Measurements from ENCODE around the gene HOXD13.

HOXD13 gene

DNA sequence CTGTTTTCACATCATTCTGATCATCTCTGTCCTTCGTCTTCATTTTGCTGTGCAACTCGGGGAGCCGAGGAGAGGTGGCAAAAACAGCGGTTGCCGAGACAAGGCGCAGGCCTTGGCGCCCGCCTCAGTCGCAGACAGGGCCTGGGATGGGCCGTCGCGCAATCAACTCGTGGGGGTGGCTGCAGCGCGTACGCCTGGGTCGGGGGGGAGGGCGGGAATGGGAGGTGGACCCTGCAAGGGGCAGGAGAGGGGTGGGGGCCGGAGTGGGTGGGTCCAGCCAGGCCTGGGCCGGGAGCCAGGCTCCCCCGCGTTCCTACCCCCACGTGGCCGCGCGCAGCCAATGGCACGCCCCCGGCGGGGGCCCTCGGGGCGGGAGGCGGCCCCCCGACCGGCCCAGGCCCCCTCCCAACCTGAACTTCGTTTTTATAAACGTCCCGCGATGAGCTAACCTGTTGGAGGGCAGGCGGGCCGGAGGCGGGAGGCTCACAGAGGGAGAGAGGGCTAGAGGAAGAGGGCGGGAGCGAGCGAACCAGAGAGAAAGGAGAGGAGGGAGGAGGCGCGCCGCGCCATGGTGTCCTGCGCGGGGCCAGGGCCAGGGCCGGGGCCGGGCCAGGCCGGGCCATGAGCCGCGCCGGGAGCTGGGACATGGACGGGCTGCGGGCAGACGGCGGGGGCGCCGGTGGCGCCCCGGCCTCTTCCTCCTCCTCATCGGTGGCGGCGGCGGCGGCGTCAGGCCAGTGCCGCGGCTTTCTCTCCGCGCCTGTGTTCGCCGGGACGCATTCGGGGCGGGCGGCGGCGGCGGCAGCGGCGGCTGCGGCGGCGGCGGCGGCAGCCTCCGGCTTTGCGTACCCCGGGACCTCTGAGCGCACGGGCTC, at the start of gene HOXD13:
Gene HOXD13 (plus strand): TSS at position 452 of the 875 bp plus-strand sequence. CDS start 170 bp downstream, at position 622.
- DNase-seq: no peak

DNA sequence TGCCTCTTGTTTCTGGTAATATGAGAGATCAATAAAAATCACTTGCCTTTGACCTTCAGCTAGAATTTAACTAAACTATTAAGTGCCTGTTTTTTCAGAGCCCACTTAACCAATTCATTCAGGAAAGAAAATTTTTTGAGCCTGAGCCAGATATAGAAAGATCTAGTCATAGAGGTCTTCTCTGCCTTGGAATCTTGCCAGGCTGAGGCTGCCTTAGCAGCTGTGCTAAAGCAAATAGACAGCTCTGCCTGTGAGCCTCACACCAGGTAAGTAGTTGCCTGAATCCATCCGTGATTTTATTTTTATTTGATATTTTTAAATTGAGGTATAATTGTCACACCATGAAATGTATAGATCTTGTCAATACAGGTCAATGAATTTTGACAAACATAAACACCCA, 36.1 kb upstream of the HOXD13 start:
- DNase-seq: no peak

GRCh38 chr2:176063958-176064357, 28.6 kb upstream of the HOXD13 start:
- DNase-seq: peak; percentile 11

DNA sequence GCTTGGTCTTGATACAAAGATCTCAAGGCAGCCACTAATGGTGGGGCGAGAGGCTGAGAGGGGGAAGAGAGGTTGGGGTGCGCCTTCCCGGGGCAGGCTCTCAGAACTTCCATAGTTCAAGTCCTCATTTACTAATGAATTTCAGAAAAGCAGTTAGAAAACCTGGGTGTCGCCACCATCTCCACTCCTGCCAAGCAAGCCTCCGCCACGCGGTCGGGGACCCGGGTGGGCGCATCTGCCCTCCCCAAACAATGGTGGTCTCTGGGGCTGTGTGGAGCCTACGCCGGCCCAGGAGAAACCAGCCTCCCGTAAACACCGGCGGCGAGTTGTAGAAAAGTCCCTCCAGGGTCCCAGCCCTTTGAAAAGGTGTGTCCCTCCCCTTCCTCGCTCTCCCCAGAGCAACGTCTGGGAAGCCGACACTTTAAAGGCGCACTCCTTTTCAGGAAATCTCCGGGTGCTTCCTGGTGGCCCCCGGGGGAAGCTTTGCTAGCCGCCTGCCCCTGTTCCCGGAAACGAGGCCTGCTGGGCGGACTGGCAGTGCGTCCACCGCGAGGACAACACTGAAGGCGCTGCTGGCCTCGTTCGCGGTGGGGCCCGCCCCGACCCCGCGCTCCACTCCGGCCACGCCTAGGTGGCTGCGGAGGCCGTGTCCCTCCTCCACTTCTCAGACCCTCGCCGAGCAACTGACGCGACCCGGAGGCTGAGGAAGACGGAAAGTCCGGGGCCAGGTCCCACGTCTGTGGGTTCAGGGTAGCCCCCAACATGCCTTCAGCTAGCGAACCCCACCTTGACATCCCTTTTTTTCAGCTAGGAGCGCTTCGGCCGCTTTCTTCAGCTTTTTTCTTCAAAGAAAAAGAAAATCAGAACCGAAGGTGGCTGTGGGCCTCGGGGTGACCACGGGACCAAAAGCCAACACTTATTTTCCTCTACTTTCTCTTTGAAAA, 25.6 kb upstream of the HOXD13 start:
- no peak for DNase-seq

DNA sequence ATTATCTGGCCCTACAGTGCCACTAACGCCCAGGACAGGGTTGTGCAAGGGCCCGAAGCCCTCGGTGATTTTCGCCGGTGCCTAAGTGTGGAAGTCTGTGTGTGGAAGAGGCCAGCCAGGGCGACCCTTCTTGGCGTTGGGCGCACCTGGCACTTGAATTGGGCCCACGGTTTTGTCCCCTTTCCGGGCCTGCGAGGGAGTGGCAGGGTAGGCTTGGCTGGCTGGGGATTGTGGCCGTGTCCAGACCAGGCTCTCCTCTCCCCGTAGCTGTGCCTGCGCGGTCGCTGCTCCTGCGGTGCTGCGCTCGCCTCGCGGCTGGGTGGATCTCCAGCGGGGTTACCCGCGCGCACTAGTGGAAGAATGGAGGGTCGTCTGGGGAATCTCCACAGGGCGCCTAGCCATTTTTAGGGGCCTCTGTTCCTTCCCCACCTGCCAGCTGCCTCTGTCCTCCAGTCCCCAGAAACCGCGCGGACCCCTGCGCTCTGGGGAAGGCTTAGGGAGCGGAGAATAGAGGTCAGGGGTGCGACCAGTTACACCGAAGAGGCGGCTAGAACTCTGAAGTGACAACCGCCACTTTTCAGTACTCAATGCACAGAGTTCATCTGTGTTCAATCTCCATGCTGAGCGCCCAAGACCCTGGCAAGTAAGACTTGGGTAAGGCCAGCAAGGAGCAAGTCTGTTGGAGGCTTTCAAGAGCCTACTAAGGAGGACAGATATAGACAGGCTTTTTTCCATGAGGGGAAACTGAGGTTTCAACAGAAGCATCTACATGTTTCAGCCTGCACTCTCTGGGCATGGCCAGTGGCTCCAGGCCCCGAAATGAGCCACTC, 24.7 kb upstream of the HOXD13 start:
- no peak for DNase-seq

DNA sequence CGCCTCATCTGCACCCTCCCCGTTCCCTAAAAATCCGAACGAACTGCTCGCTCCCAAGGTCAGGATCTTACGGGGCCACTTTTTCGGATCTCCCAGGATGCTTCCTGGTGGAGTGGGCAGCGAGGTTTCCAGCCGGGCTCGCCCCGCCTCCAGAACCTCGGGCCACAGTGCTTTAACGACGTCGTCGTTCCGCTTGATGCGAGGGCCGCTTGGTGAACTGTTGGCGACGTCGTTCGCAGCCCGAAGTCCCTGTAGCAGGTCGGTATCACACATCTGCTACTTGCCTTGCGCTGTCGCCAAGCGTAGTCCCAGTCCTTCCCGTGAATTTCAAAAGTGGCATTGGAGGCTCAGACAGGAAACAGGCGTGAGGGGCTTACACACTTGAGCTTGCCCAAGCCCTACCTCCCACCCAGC, 24.1 kb upstream of the HOXD13 start:
- DNase-seq: no peak

DNA sequence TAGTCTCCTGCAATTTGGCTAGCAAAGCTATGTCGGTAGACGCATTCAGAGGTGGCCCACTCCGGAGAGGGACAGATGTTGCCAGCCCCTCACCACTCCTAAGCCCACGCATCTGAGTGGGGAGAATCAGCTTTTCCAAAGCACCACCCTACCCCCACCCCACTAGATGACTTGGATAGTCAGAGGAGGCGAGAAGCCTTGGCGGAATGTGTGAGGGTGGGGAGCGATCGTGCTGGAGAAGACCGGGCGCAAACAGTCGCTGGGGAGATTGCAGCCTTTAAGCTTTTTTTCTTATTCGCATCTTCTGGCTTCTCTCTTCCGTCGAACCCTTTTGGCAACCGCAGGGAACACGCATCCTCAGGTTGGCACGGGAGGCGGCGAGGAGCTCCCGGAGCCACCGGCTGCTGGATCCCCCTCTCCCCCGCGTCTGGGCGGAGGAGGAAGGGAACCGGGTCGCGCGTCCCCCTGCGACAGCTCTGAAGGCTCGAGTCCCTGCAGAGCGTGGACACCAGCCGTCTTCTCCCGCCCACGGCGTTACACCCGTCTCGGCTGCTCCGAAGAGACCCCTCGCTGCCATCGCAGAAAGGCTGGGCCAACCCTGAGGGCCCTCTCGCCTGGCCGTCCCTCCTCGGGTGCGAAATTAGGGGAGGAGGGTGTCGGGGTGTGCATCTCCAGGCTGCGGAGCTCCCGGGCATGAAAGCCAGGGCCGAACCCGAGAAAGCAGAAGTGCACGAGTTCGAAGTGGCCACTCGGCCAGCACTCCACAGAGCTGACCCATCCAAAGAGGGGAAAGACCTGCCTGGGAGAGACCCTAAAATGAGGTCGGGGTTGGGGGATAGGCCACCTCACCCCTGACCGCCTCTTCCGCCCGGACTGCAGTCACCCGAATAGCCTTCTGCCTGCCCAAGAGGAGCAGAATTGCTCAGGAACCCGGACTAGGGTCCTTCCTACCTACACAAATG, 20.9 kb upstream of the HOXD13 start:
- DNase-seq: no peak

DNA sequence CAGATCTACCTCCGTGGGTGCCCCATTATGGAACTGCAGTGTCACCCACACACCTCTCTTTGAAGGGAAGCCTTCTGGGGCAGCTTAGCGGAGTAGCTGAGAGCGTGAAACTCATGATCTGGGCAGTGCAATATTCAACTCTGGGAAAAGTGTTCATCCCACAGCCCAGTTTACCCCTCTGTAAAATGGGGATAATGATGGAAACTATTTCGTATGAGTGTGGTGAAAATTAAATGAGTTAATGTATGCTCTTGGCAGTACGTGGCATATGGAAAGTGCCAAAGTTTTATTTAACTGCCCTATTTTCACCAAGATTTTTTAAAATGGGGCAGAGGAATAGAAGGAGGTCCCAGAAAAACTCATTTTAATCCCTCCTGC, 20.2 kb upstream of the HOXD13 start:
- no peak for DNase-seq

- DNase-seq: no peak
Measured at GRCh38 chr2:176072951-176073904, 19.3 kb upstream of the HOXD13 start.

DNA sequence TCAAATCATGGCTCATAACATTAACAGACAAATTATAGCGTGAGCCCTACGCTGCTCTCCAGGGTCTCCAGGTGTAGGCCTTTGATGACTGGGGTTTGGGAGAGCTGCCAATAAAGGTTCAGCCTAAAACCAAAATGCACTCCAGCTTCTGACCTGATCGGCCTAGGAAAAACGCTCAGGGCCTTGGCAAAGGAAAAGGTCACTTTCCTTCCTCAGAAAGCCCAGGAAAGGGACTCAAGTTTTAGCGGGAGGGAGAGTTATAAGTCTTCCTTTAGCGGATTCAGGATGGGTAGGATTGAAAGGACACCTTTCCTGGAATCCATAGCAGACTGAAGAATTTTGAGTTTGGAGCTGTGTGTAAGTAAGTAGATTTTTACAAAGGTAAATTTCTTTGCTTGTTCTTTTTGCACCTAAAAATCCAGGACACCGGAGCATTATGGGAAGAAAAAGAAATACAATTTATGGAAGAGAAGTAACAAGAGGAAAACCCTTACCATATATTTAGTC, 17.5 kb upstream of the HOXD13 start:
- no peak for DNase-seq

DNA sequence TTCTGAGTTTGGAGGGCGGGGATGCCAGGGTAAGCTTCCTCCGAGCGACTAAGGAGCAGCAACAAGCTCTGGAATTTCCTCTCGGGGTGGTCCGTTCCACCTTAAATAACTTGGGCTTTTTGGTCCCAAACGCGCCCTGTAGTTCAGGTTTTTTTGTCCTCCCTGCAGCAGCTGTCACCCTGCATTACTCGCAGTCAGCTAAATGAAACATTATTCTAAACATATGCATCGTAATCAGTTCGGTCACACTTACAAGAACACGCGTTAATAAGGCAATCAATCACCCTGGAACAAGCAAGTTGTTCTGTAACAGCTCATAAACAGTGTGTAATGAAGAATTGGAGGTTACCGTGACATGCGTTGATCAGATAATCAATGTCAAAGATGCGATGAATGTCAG, 17.0 kb upstream of the HOXD13 start:
- DNase-seq: no peak

DNA sequence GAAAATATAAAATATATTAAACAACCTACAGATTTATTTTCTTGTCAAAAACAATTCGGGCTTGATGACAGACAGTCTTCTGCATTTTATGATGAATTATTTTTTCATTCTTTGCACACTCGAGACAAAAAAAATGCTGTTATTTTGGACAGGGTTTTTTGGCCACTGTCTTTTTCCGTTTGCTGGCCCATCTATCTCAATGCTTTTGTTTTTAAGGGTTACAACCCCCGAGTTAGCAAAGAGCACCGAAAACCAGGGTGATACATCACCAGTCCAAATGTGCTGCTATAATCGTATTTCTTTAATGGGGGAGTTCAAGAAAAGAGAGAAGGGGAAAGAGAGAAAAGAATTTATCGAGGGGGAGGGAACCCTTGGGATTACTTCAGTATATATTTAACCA, 16.5 kb upstream of the HOXD13 start:
- no peak for DNase-seq

DNA sequence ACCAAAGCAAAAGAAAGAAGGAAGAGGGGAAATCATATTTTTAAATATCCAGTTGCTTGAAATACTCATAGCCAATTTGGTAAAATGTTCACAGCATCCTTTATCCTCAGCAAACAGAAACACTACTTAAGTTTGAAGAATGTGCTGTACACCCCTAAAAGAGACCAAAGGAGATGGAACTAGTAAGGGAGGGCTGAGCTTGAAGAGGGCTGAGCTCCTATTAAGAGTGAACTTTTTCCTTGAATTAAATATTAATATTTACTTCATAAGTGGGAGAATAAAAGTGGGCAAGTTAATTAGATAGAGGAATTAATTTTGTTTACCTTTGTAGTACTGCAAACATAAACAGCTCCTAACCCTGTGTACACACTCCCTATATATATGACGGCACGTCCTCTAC, 15.7 kb upstream of the HOXD13 start:
- DNase-seq: no peak

GRCh38 chr2:176078541-176079284, 13.8 kb upstream of the HOXD13 start:
- DNase-seq: no peak

DNA sequence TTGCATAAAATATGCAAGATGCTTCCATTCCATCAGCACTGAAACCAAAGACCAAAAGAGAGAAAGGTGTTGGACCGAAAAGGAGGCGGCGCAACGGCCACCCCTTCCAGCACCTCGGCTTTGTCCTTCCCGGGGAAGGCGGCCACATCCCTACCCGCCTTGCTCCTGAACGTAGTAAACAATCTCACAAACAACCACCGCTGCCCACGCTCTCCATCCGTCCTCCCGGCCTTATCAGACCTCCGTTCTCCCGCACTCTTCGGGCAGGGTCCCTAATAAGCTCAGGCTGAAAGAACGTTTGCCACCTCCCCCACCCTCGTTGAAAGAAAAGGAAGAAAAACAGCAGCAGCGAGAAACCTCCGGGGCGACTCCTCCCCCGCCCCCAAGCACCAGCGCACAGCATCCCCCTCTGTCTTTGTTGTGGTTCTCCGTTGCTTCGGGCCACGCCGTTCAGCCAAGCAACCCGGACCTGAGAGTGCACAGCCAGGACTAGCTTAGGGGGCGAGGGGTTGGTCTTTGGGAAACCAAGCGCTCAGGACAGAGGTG, 13.2 kb upstream of the HOXD13 start:
- DNase-seq: no peak

- DNase-seq: no peak
Measured at GRCh38 chr2:176079831-176080539, 12.5 kb upstream of the HOXD13 start.

- DNase-seq: no peak
Measured at GRCh38 chr2:176080540-176081375, 11.8 kb upstream of the HOXD13 start.

Data from MV-4-11 (cell line).